Prostate gland (tissue), 2 donors: ENCODE measurements around the gene LARGE1. TPM values are rescaled to one million over a fixed set of nuclear protein-coding genes. Genes with fewer than 3 reads are reported as not detected.

Experiments used
- DNase-seq: peaks from one replicate; pipeline ENCODE4 v3.0.0-alpha.2; 2019; ENCODE audit warnings: low spot score
- H3K27ac ChIP-seq, 2 donors: fragments of 200-600 bp; sonication (generic); 2 replicates each; pipeline ENCODE4 v1.5.1; 2017 to 2019
- H3K27me3 ChIP-seq: fragments of 200-600 bp; sonication (generic); replicated peaks from 2 replicates; pipeline ENCODE4 v1.5.1; 2019; ENCODE audit not compliant: insufficient read depth
- H3K36me3 ChIP-seq, 2 donors: fragments of 200-600 bp; sonication (generic); 1 replicate in 1 of 2; 2 replicates in 1 of 2; pipeline versions ENCODE4 v1.5.1 to v1.8.1; 2017 to 2019
- H3K4me1 ChIP-seq: fragments of 200-600 bp; sonication (generic); replicated peaks from 2 replicates; pipeline ENCODE4 v1.5.1; 2019
- H3K4me3 ChIP-seq, 2 donors: fragments of 200-600 bp; sonication (generic); 2 replicates each; pipeline ENCODE4 v1.5.1; 2017 to 2019
- H3K9me3 ChIP-seq: fragments of 200-600 bp; sonication (generic); 2 replicates; pipeline ENCODE4 v1.5.1; 2017
- POLR2A ChIP-seq: fragments of 450-650 bp; IDR thresholded peaks from one replicate; pipeline ENCODE4 v1.6.1; 2016; ENCODE audit warnings: antibody characterized with exemption, mild to moderate bottlenecking
- POLR2AphosphoS5 ChIP-seq: sonication (generic); formaldehyde crosslinking; IDR thresholded peaks from one replicate; pipeline ENCODE4 v1.6.1; 2017; ENCODE audit warnings: antibody characterized with exemption
- WGBS: methylation state at CpG from one replicate; pipeline ENCODE4 v1.1.5; 2018; 5-methylcytosine and 5-hydroxymethylcytosine counted together
- intact Hi-C: fragments of 100-400 bp; cut with DNase I; formaldehyde crosslinking; loops from one replicate; pipeline ENCODE4 v1.14.2; 2022
- total RNA-seq, 2 donors: library from RNA; depleted of rRNA; stranded (reverse); fragments of >200 nt; gene quantifications; one replicate each; pipeline ENCODE4 v1.1.0, GENCODE V29; 2016
- TF ChIP-seq, protein P1 (sequence below), 4 experiments: fragments of 200-600 bp in 2 of 4; fragments of 450-650 bp in 2 of 4; sonication (generic) in 2 of 4; IDR thresholded peaks; 1 replicate in 3 of 4; 2 replicates in 1 of 4; pipeline ENCODE4 v1.5.1; 2016 to 2019; ENCODE audit warnings: antibody characterized with exemption in 4 of 4, mild to moderate bottlenecking in 2 of 4, moderate library complexity in 2 of 4

Gene LARGE1
- total RNA-seq, 2 donors from 2014 or later = 18.6 to 37.4 TPM

DNA sequence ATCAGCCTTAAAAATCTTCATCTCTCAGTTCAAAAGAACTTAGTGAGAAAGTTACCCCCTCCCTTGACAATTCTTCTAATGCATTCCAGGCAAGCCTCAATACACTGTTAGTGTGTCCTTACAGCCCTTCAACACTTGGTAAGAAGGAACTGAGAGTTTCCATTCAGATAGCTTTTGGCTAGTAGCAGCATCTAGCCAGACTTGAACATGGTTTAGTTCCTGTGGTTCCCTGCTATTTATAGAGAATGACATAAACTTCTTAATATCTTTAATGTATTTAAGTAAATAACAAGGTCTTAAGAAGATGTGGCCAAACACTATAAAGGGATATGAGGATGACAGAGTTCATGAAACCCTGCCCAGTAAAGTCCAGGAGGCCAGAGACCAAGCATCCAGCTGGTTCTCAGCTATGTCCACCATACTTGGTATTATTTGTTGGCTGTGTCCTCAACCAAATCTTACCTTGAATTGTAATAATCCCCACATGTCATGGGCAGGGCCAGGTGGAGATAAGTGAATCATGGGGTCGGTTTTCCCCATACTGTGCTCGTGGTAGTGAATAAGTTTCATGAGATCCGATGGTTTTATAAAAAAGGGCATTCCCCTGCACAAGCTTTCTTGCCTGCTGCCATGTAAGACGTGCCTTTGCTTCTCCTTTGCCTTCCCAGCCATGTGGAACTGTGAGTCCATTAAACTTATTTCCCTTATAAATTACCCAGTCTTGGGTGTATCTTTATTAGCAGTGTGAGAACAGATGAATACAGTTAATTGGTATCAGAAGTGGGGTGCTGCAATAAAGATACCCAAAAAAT is 132.4 kb downstream of the LARGE1 start:
- no peak overlapping the region for H3K27ac ChIP-seq
- no peaks in the 10 kb centered on the region for H3K4me1 ChIP-seq
- no peaks in the 10 kb centered on the region for H3K9me3 ChIP-seq
- no peaks in the 10 kb centered on the region for H3K27me3 ChIP-seq
- intact Hi-C loops = no loop called here
- H3K36me3 ChIP-seq = no peaks in the 10 kb centered on the region
- TF ChIP-seq, protein P1, sequence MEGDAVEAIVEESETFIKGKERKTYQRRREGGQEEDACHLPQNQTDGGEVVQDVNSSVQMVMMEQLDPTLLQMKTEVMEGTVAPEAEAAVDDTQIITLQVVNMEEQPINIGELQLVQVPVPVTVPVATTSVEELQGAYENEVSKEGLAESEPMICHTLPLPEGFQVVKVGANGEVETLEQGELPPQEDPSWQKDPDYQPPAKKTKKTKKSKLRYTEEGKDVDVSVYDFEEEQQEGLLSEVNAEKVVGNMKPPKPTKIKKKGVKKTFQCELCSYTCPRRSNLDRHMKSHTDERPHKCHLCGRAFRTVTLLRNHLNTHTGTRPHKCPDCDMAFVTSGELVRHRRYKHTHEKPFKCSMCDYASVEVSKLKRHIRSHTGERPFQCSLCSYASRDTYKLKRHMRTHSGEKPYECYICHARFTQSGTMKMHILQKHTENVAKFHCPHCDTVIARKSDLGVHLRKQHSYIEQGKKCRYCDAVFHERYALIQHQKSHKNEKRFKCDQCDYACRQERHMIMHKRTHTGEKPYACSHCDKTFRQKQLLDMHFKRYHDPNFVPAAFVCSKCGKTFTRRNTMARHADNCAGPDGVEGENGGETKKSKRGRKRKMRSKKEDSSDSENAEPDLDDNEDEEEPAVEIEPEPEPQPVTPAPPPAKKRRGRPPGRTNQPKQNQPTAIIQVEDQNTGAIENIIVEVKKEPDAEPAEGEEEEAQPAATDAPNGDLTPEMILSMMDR (IDR thresholded peaks at IDR 0.05) = no peak
- TF ChIP-seq POLR2A = no peak
- TF ChIP-seq POLR2AphosphoS5 = no peak
- no peak for DNase-seq
- 94% methylated on average over 4 of the region's 4 CpGs for WGBS
- no peak overlapping the region for H3K4me3 ChIP-seq

GRCh38 chr22:33786149-33786548 is 134.1 kb downstream of the LARGE1 start:
- intact Hi-C loops = no loop called here
- H3K4me1 ChIP-seq = no peaks in the 10 kb centered on the region
- no peak for DNase-seq
- no peaks in the 10 kb centered on the region for H3K27me3 ChIP-seq
- H3K9me3 ChIP-seq = no peaks in the 10 kb centered on the region
- TF ChIP-seq POLR2A = no peak
- TF ChIP-seq, protein P1 (IDR thresholded peaks at IDR 0.05) = no peak
- TF ChIP-seq POLR2AphosphoS5 = no peak
- no peak overlapping the region for H3K4me3 ChIP-seq
- no peak overlapping the region for H3K27ac ChIP-seq
- no peaks in the 10 kb centered on the region for H3K36me3 ChIP-seq

DNA sequence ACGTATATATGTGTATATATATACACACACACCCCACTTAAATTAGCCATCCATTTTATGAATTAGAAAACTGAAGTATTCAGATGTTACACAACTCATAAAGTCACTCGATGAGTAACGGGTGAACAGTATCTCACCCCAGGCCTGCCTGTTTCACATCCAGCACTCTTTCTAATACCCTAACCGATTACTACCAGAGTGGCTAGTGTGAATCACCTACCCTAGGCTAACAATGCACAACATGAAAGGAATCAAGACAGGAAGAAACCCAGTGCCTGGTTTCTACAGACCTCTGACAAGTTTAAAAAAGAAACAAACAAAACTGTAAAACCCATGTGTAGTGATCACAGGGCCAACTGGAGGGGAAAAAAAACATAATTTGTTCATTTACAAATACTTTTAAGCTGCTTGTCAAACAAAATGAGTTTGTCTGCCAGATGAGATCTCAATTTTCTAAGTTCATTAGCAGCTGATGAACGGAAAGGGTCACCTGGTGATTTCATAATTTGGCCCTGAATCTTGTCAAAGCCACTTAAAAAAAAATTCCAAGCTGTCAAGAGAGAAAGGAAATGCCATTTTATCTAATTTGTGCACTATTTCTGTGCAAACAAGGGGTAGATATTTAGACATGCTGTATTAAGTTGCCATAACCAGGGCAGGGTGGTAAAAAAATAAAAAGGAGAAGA is 134.8 kb downstream of the LARGE1 start:
- Histone ChIP-seq H3K4me1 (no peaks in the 10 kb centered on the region), H3K27ac (no peak overlapping the region), H3K27me3 (no peaks in the 10 kb centered on the region), H3K9me3 (no peaks in the 10 kb centered on the region), H3K4me3 (no peak overlapping the region), H3K36me3 (no peaks in the 10 kb centered on the region)
- 70% methylated on average over 5 of the region's 5 CpGs for WGBS
- DNase-seq = no peak
- no peak for TF ChIP-seq POLR2AphosphoS5
- TF ChIP-seq, protein P1 (IDR thresholded peaks at IDR 0.05) = no peak
- no peak for TF ChIP-seq POLR2A
- intact Hi-C loops = no loop called here

GRCh38 chr22:33781411-33781810 is 138.9 kb downstream of the LARGE1 start:
- Histone ChIP-seq H3K9me3 (no peaks in the 10 kb centered on the region), H3K36me3 (no peaks in the 10 kb centered on the region), H3K27me3 (no peaks in the 10 kb centered on the region), H3K4me3 (no peak overlapping the region), H3K27ac (no peak overlapping the region), H3K4me1 (no peaks in the 10 kb centered on the region)
- no peak for TF ChIP-seq POLR2A
- TF ChIP-seq POLR2AphosphoS5 = no peak
- TF ChIP-seq, protein P1 (IDR thresholded peaks at IDR 0.05) = no peak
- WGBS = 52% methylated on average over 5 of the region's 5 CpGs
- DNase-seq = no peak
- intact Hi-C loops = no loop called here
